HepG2 (cell line): ENCODE results near the gene BTN1A1. TPM values are rescaled to one million over a fixed set of nuclear protein-coding genes. Genes with fewer than 3 reads are reported as not detected.

Experiments
- ATRX ChIP-seq: sonication (generic); formaldehyde crosslinking; IDR thresholded peaks from 2 replicates; pipeline ENCODE4 v1.4.0; 2020; ENCODE audit warnings: missing genetic modification reagents, borderline replicate concordance
- BHLHE40 ChIP-seq: IDR thresholded peaks from 2 replicates; pipeline ENCODE4 v1.6.1; 2011; ENCODE audit warnings: low read length, improper control_type of control experiment
- DRAP1 ChIP-seq: IDR thresholded peaks from 2 replicates; pipeline ENCODE4 v1.6.1; 2016; ENCODE audit warnings: missing genetic modification reagents, missing compliant biosample characterization
- FOXJ3 ChIP-seq: sonication (generic); formaldehyde crosslinking; IDR thresholded peaks from 2 replicates; pipeline ENCODE4 v1.4.0; 2020; ENCODE audit warnings: missing genetic modification reagents, mild to moderate bottlenecking, borderline replicate concordance
- FOXM1 ChIP-seq: sonication (generic); formaldehyde crosslinking; IDR thresholded peaks from 2 replicates; pipeline ENCODE4 v1.5.0; 2020; ENCODE audit warnings: missing genetic modification reagents
- IKZF4 ChIP-seq: sonication (generic); formaldehyde crosslinking; IDR thresholded peaks from 2 replicates; pipeline ENCODE4 v1.5.1; 2020; ENCODE audit warnings: borderline replicate concordance, mild to moderate bottlenecking, low read depth, missing genetic modification reagents; ENCODE audit errors: not compliant biosample characterization
- KAT8 ChIP-seq: IDR thresholded peaks from 2 replicates; pipeline ENCODE4 v1.6.1; 2016; ENCODE audit warnings: missing genetic modification reagents, missing compliant biosample characterization
- MYNN ChIP-seq: sonication (generic); formaldehyde crosslinking; IDR thresholded peaks from 2 replicates; pipeline ENCODE4 v1.4.0; 2020; ENCODE audit warnings: mild to moderate bottlenecking, low read depth, missing genetic modification reagents
- PBX2 ChIP-seq: IDR thresholded peaks from 2 replicates; pipeline ENCODE4 v1.6.1; 2016; ENCODE audit warnings: control low read depth
- RBFOX2 ChIP-seq: fragments of 200-400 bp; formaldehyde crosslinking; IDR thresholded peaks from 2 replicates; pipeline ENCODE4 v1.6.1; 2017; ENCODE audit warnings: low read depth, mild to moderate bottlenecking, low read length
- SPEN ChIP-seq: sonication (generic); formaldehyde crosslinking; IDR thresholded peaks from 2 replicates; pipeline ENCODE4 v1.5.1; 2020; ENCODE audit warnings: low read depth, mild to moderate bottlenecking, missing genetic modification reagents
- SRF ChIP-seq: IDR thresholded peaks from 2 replicates; pipeline ENCODE4 v1.6.1; 2011; ENCODE audit warnings: mild to moderate bottlenecking, low read depth, low read length, moderate library complexity
- TCF12 ChIP-seq, 2 experiments: fragments of 450-650 bp in 1 of 2; sonication (generic) in 1 of 2; formaldehyde crosslinking in 1 of 2; IDR thresholded peaks; 2 replicates each; pipeline versions ENCODE4 v1.6.1 to v1.8.0; 2017 to 2022; ENCODE audit warnings: antibody characterized with exemption in 1 of 2, mild to moderate bottlenecking in 1 of 2, missing genetic modification reagents in 1 of 2, moderate library complexity in 1 of 2
- TFDP1 ChIP-seq: IDR thresholded peaks from 2 replicates; pipeline ENCODE4 v1.6.1; 2016; ENCODE audit warnings: missing compliant biosample characterization, missing genetic modification reagents, borderline replicate concordance
- ZC3H13 ChIP-seq: sonication (generic); formaldehyde crosslinking; IDR thresholded peaks from 2 replicates; pipeline ENCODE4 v1.8.1; 2023; ENCODE audit warnings: mild to moderate bottlenecking, missing genetic modification reagents, moderate library complexity
- ZMAT5 ChIP-seq: sonication (generic); formaldehyde crosslinking; IDR thresholded peaks from 2 replicates; pipeline ENCODE4 v1.5.0; 2020; ENCODE audit warnings: mild to moderate bottlenecking, low read depth, missing genetic modification reagents, borderline replicate concordance
- ZNF230 ChIP-seq: sonication (generic); formaldehyde crosslinking; IDR thresholded peaks from 2 replicates; pipeline ENCODE4 v1.4.0; 2020; ENCODE audit warnings: mild to moderate bottlenecking, missing genetic modification reagents
- ZNF337 ChIP-seq: sonication (generic); formaldehyde crosslinking; IDR thresholded peaks from 2 replicates; pipeline ENCODE4 v1.5.1; 2020; ENCODE audit warnings: missing genetic modification reagents, low read depth, mild to moderate bottlenecking, borderline replicate concordance
- polyA plus RNA-seq, 8 experiments: library from polyadenylated mRNA; depleted of rRNA in 3 of 8; stranded (reverse) in 7 of 8; unstranded in 1 of 8; fragments of >200 nt; fragmentation: Illumina TruSeq in 4 of 8; extraction: Trizol in 4 of 8; gene quantifications; 2 replicates each; pipeline versions ENCODE4 v1.2.1 to v1.2.3, GENCODE V29; 2011 to 2016; ENCODE audit warnings: low read depth in 4 of 8, missing spikeins in 1 of 8, mixed read lengths in 1 of 8; ENCODE audit not compliant: insufficient read depth in 1 of 8
- total RNA-seq, 5 experiments: library from RNA; depleted of rRNA; stranded (reverse); fragments of >200 nt; fragmentation: Illumina TruSeq; extraction: Trizol; gene quantifications; 2 replicates each; pipeline ENCODE4 v1.2.3, GENCODE V29; 2016; ENCODE audit warnings: low read depth in 1 of 5
- TF ChIP-seq, protein P1 (sequence below): sonication (generic); formaldehyde crosslinking; IDR thresholded peaks from 2 replicates; pipeline ENCODE4 v1.5.1; 2020; ENCODE audit warnings: missing genetic modification reagents, mild to moderate bottlenecking, borderline replicate concordance
- TF ChIP-seq, protein P2 (sequence below): IDR thresholded peaks from 2 replicates; pipeline ENCODE4 v1.6.1; 2016; ENCODE audit warnings: missing compliant biosample characterization, missing genetic modification reagents, borderline replicate concordance

Gene BTN1A1
- total and polyA plus RNA-seq, 2 of the 13 experiments (the other 11 are each of a cell fraction or from before 2014, with no cell fraction given), result 0.04 TPM; not detected in 1

DNA sequence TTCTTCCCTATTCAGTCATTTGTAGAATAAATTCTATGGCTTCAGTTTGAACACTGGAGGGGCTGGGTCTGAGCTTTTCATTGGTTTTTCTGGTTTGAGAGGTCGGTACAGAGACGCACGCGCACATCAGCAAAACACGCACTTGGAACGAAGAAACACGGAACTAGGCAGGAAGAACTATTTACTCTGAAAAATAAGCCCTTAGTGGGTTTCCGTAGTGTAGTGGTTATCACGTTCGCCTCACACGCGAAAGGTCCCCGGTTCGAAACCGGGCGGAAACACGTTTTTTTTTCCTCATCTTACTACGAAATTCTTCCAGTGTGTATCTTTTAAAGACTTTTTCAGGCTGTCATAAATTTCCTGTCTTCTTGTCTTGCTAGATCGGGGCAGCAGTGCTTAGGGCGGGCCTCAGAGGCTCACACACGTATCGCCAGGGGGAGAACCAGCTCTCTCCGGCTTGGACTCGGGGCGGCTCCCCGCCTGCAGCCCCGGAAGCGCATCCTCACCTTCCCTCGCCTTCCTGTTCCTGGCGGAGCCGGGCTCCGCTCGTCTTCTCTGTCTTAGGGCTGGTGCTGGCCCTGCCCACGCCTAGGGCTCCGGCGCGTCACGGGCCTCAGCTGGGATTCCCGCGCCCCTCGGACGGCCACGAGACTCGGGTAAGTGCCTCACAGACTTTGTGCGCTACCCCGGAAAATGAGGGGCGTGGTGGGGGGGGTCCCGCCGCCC is 37.9 kb downstream of the BTN1A1 start, which contains the start of gene HMGN4 (continued):
- TF ChIP-seq DRAP1, result no peak
- TF ChIP-seq FOXM1 (CRISPR knock-in tag), result no peak
- no peak for TF ChIP-seq PBX2 (CRISPR knock-in tag)
- TF ChIP-seq TCF12 (IDR thresholded peaks at IDR 0.05), result no peak
- peak; percentile 59; the same call in 1 of the 2 replicates for TF ChIP-seq TCF12 (CRISPR knock-in tag; IDR thresholded peaks at IDR 0.05)
- TF ChIP-seq ZMAT5 (CRISPR knock-in tag), result no peak
- 0 out of 2 replicates have a peak, but pooled peaks have one; percentile 1 for TF ChIP-seq ZNF337
- TF ChIP-seq RBFOX2, result peak; percentile 91
- peak; percentile 77; the same call in 1 of the 2 replicates for TF ChIP-seq SPEN (CRISPR knock-in tag)
- 0 out of 2 replicates have a peak, but pooled peaks have one; percentile 20 for TF ChIP-seq BHLHE40
- TF ChIP-seq, protein P1, sequence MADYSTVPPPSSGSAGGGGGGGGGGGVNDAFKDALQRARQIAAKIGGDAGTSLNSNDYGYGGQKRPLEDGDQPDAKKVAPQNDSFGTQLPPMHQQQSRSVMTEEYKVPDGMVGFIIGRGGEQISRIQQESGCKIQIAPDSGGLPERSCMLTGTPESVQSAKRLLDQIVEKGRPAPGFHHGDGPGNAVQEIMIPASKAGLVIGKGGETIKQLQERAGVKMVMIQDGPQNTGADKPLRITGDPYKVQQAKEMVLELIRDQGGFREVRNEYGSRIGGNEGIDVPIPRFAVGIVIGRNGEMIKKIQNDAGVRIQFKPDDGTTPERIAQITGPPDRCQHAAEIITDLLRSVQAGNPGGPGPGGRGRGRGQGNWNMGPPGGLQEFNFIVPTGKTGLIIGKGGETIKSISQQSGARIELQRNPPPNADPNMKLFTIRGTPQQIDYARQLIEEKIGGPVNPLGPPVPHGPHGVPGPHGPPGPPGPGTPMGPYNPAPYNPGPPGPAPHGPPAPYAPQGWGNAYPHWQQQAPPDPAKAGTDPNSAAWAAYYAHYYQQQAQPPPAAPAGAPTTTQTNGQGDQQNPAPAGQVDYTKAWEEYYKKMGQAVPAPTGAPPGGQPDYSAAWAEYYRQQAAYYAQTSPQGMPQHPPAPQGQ (CRISPR knock-in tag), result no peak
- peak; percentile 77 for TF ChIP-seq KAT8 (CRISPR knock-in tag)
- TF ChIP-seq SRF, result no peak
- 0 out of 2 replicates have a peak, but pooled peaks have one; percentile 42 for TF ChIP-seq MYNN
- TF ChIP-seq, protein P2, sequence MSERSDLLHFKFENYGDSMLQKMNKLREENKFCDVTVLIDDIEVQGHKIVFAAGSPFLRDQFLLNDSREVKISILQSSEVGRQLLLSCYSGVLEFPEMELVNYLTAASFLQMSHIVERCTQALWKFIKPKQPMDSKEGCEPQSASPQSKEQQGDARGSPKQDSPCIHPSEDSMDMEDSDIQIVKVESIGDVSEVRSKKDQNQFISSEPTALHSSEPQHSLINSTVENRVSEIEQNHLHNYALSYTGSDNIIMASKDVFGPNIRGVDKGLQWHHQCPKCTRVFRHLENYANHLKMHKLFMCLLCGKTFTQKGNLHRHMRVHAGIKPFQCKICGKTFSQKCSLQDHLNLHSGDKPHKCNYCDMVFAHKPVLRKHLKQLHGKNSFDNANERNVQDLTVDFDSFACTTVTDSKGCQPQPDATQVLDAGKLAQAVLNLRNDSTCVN, result no peak
- TF ChIP-seq ZNF230 (CRISPR knock-in tag), result peak; percentile 58; the same call in 1 of the 2 replicates
- peak; percentile 21; the same call in 1 of the 2 replicates for TF ChIP-seq TFDP1 (CRISPR knock-in tag)
- peak; percentile 37; the same call in 1 of the 2 replicates for TF ChIP-seq FOXJ3
- peak; percentile 78 for TF ChIP-seq IKZF4
- TF ChIP-seq ATRX (CRISPR knock-in tag), result no peak
- 0 out of 2 replicates have a peak, but pooled peaks have one; percentile 9 for TF ChIP-seq ZC3H13 (CRISPR knock-in tag)
